DMS153 treated with DMSO at 0.1 percent for 48 hours (cell line): ENCODE data around the gene ZMYM1.
"Not testable (repeated sequence)": the region's sequence is repeated elsewhere in the genome, so short reads cannot be mapped to it uniquely, and the experiment has no call there.

Experiments used
- DNase-seq: peaks from one replicate; lab custom pipeline; 2025; ENCODE audit not compliant: unreplicated experiment; lab: John Stamatoyannopoulos, UW

The ZMYM1 gene

DNA sequence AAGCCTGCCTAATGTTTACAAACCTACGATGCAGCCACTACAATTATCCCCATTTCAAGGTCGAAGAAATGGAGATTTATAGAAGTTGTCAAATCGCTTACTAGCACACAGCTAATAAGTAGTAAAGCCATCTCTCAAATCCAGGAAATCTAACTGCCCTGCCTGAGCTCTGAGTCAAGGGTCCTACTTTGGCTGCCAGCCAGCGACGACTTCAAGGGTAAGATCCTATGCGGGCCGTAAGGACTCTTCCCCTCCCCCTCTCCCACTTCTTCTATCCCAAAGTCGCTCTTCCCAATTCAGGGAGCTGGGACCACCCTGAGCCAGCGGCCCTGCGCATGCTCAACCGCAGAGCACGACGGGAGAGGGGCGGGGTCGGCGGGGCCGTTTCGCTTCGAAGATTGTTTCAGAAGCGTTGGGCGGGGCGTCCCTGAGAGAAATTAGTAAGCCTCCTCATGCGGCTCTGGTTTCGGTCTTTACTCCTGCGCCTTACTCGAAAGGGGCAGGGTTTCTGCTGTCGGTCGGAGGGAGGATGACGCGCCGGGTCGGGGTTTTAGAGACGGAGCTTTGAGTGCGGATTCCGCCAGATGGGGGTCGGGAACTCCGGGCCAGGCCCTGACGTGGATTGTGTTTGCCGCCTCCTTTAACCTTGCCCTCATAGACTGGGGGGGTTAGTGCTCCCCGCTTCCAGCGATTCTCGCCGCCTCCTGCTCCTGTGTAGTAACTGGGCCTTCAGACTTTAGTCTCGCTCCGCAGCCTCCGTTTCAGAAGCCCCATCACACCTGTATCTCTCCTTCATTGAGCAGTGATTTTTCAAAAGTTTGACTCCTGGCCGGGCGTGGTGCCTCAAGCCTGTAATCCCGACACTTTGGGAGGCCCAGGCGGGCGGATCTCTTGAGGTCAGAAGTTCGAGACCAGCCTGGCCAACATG, at the start of gene ZMYM1:
ZMYM1 (plus strand) TSS at position 383 of the 928 bp plus-strand sequence. CDS start 14,603 bp downstream, outside the sequence.
- DNase-seq: peak; percentile 84

- no peak for DNase-seq
Measured at GRCh38 chr1:35029761-35030160, 49.4 kb upstream of the ZMYM1 start.

GRCh38 chr1:35030338-35030737, 48.8 kb upstream of the ZMYM1 start:
- no peak for DNase-seq

- DNase-seq: peak; percentile 30
Measured at GRCh38 chr1:35030756-35031446, 48.3 kb upstream of the ZMYM1 start.

DNA sequence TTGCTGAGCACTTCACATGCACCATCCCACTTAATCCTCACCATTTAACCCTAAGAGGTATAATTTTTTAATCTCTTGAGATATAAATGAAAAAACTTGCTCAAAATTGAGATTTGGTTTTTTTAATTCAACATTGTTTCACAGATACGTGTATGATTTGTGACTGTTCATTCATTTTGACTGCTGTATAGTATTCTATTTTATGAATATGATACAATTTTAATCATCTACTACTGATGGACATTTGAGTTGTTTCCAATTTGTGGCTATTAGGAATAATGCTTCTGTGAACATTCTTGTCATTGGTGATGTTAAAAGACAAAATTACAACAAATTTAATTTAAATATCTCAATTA, 46.8 kb upstream of the ZMYM1 start:
- no peak for DNase-seq

- DNase-seq: no peak
Measured at GRCh38 chr1:35033346-35033745, 45.8 kb upstream of the ZMYM1 start.

DNA sequence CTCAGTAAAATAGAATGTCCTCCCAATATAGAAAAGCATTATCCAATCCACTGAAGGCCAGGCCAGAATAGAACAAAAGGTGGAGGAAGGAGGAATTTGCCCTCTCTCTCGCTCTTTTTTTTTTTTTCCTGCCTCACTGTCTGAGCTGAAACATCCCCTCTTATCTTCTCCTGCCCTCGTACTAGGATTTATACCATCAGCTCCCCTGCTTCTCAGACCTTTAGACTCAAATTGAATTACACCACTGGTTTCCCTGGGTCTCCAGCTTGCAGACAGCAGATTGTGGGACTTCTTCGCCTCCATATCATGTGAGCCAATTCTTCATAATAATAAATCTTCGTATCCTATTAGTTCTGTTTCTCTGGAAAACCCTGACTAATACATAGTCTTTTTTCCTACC, 42.6 kb upstream of the ZMYM1 start:
- no peak for DNase-seq

DNA sequence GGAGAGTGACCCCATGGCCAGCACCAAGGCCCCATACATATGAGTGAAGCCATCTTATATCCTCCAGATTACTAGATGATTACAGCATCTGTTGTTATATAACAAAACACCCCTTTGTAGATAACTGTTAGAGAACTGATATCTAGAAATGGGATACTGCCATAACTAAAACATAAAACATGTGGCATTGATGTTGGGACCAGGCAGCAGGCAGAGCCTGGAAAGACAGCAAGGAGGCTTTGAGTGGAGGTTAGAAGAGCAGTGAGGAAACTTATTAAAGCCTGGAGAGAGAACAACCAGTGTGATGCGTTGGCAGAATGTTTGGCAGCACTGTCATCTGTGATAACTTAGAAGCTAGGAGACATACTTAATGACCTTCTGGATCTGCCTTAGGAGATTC, 42.0 kb upstream of the ZMYM1 start:
- DNase-seq: no peak

DNA sequence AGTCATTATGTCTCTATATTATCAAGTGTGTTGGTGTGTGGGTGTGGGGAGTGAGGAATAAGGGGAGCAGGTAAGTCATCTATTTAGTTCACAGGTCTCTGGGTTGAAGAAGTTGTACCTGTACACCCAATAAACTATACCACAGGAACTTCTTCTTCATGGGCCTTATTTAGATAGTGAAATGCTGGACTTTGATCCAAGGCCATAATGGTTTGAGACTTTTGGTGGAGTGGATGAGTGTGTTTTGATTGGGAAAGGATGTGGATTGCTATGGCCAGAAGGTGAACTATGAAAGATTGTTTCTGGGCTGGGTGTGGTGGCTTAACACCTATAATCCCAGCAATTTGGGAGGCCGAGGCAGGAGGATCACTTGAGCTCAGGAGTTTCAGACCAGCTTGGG, 40.5 kb upstream of the ZMYM1 start:
- no peak for DNase-seq

DNA sequence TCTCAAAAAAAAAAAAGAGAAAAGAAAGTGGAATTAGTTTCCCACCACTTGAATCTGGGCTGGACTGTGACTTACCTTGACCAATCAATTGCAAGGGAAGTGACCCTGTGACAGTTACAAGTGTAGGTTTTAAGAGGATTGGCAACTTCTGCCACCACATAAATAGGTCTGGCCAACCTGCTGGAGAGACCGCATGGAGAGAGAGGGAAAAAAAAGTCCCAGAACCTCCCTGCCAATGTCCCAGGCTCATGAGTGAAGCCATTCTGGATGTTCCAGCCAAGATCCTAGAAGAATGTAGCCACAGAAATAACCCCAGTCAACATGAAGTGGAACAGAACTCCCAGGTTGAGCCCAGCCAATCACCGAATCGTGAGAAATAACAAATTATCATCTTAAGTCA, 35.7 kb upstream of the ZMYM1 start:
- DNase-seq: no peak

- DNase-seq: no peak
Measured at GRCh38 chr1:35044431-35044830, 34.8 kb upstream of the ZMYM1 start.

GRCh38 chr1:35046730-35047129, 32.5 kb upstream of the ZMYM1 start:
- no peak for DNase-seq

GRCh38 chr1:35047188-35047858, 31.9 kb upstream of the ZMYM1 start:
- no peak for DNase-seq

GRCh38 chr1:35049116-35049515, 30.1 kb upstream of the ZMYM1 start:
- DNase-seq: no peak

DNA sequence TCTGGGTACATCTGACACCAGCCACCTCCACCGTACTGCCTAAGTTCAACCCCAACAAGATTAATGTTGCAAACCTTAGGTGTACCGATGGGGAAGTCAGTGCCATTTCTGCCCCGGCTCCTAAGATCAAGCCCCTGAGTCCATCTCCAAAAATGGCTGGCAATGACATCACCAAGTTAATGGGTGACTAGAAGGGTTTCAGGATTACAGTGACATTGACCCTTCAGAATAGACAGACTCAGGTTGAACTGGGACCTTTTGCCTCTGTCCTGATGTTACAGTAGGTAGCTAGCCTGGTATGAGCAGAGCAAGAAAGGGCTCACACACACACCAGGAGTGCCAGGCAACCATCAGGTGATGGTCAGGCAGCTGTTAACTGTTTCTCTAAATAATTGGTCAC, 25.8 kb upstream of the ZMYM1 start:
- no peak for DNase-seq

- not testable (repeated sequence) for DNase-seq
Measured at GRCh38 chr1:35054282-35054681, 24.9 kb upstream of the ZMYM1 start.

DNA sequence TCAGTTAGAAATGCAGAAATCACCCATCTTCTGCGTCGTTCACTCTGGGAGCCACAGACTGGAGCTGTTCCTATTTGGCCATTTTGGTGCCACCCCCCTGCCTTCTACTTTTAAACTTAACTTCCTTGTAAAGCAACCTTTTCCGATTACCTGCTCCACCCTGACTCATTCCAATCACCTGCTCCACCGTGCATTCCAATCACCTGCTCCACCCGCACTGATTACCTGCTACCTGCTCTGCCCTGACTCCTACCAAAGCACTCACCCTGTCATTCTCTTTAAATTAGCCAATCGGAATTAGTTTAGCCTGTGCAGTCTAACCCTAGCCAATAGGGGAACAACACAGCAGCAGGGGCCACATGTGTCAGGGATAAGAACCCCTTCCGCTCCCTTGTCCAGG, 20.9 kb upstream of the ZMYM1 start:
- DNase-seq: not testable (repeated sequence)

- no peak for DNase-seq
Measured at GRCh38 chr1:35058988-35059387, 20.2 kb upstream of the ZMYM1 start.

GRCh38 chr1:35062518-35063196, 16.5 kb upstream of the ZMYM1 start:
- no peak for DNase-seq

DNA sequence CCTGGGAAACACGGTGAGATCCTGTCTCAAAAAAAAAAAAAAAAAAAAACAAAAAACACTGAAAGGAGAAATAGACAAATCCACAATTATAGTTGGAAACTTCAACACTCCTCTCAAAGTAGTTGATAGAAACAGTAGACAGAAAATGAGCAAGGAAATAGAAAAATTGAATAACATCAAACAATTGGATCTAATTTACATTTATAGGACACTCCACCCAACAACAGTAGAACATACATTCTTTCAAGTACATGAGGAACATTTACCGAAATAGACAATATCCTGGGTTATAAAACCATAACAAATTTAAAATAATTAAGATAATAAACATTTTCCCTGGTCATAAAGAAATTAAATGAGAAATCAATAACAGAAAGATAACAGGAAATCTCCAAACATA, 14.9 kb upstream of the ZMYM1 start:
- DNase-seq: no peak

DNA sequence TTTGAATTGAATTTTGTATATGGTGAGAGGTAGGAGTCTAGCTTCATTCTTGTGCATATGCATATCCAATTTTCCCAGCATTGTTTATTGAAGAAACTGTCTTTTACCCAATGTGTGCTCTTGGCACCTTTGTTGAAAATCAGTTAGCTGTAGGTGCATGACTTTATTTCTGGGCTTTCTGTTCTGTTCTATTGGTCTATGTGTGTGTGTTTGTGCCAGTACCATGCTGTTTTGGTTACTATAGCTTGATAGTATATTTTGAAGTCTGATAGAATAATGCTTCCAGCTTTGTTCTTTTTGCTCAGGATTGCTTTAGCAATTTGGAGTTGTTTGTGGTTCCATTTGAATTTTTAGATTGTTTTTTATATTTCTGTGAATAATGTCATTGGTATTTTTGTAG, 9.4 kb upstream of the ZMYM1 start:
- no peak for DNase-seq
